ENCODE data around the gene PPIP5K2.
"Not testable (repeated sequence)": the region's sequence is repeated elsewhere in the genome, so short reads cannot be mapped to it uniquely, and the experiment has no call there.

PPIP5K2 gene

DNA sequence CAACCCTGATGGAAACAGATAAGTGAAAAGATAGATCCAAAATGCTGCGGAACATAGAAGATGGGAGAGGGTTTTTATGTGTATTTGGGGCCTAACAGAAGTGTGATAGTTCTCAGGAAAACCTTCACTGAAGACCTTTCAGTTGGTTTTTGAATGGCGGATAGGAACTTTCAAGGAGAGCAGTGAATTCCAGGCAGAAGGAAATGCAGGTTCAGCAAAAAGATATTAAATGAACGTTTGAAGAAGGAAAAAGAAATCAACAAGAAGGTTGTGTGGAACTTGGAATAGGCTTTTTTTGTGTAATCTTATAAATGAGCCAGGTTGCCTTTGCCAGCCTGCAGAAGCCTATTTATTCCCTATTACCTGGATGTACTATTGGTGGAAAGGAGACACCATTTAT lies 2.1 kb downstream of the PPIP5K2 start:
- DNase-seq (ENCODE audit: low spot score) = no peak

DNA sequence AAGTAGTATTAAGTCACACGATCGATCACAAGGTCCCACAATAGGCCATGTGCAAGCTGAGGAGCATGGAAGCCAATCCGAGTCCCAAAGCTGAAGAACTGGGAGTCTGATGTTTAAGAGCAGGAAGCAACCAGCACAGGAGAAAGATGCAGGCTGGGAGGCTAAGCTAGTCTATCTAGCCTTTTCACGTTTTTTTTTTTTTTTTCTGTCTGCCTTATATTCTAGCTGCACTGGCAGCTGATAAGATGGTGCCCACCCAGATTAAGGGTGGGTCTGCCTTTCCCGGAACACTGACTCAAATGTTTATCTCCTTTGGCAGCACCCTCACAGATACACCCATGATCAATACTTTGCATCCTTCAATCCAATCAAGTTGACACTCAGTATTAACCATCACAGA lies 6.5 kb downstream of the PPIP5K2 start:
- DNase-seq (ENCODE audit: low spot score) = no peak

DNA sequence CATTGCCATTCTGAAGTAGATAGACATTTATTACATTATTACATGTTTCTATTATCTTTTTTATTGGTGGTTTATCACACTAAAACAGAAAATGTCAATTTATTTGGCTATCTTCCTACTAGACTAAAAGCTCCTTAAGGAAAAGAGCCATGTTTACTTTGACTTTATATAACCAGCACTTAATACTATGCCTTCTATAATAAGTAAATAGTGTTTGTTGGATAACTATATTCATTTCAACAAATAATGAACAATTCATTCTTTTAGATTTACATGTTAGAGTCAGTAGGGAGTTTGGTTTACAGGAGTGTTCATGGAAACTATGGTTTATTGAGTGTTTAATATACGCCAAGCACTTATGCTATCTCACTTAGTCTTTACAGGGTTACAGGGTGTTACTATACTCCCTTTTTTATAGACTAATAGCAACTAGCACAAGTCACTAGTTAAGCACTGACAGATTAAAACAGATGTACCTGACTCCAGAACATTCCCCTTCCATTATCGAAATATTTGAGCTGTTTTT lies 7.3 kb downstream of the PPIP5K2 start:
- DNase-seq (ENCODE audit: low spot score) = no peak

DNA sequence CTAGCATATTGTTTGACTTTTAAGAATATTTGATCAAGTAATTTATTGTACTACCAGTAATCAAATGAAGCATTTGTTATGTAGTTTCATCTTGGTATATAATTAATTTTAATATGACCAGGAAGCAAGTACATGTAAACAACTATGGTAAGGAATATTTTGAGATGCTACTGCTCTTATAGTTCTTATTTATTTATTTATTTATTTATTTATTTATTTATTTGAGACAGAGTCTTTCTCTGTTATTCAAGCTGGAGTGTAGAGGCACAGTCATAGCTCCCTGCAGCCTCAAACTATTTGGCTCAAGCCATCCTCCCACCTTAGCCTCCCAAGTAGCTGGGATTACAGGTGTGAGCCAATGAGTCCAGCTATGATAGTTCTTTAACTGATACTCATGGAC lies 8.1 kb downstream of the PPIP5K2 start:
- DNase-seq (ENCODE audit: low spot score) = no peak

DNA sequence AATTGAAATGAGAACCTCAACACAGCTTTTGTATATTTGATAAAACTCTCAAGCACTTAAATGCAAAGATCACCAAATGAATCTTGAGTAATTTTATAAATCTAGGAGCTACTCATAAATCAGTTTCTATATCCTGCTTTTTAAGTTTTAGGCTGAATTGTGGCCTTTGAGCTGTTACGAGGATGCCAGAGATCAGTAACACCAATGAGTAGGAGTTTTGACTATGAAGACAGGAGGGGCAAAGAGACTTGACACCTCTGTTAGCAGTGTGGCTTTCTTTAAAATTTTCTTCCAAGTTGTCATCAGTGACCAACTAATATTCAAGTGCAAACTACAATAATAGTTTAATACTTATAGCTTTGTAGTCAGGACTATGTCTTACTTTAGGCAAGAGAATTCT lies 12.6 kb downstream of the PPIP5K2 start:
- DNase-seq (ENCODE audit: low spot score) = no peak

DNA sequence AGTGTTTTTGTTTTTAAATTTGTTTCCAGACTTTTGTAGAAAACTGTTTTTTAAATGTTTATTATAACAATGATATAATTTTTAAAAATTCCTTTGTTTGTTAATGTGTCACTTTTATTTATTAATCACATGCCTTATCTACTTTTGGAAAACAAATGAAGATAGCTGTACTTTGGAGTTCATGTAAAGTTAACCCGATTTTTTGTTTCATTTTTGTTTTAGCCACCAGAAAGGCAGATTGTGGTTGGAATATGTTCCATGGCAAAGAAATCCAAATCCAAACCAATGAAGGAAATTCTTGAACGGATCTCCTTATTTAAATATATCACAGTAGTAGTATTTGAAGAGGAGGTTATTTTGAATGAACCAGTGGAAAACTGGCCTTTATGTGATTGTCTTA lies 13.1 kb downstream of the PPIP5K2 start:
- DNase-seq (ENCODE audit: low spot score) = no peak

DNA sequence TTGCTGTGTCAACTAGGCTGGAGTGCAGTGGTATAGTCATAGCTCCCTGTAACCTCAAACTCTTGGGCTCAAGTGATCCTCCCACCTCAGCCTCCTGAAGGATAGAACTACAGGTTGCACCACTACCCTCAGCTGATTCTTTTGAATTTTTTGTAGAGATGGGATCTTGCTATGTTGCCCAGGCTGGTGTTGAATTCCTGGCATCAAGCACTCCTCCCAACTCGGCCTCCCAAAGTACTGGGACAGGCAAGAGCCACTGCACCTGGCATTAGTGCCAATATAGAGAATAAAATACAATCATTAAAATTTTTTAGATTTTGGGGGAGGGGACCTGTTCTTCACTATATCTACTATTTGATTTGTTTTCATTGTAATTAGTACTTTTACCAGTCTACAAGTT lies 15.4 kb downstream of the PPIP5K2 start:
- DNase-seq (ENCODE audit: low spot score) = no peak

DNA sequence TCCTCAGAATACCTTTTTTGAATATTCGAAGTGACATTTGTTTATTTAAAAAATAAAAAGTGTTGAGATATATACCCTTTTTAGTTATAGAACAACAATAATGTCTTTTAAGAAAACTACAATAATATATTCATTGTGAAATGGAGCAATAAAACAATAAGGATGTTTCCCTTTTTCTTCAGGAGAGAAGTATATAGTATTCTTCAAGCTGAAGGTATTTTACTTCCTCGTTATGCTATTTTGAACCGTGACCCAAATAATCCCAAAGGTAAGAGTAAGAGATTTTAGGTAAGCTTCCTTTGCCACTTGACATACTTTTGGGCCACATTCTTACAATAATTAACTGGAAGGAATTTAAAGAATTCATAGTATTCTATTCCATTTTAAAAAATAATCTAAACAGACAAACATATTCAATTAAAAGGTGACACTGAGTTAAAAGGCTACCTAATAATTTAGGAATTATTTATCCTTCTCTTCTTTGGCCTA lies 18.1 kb downstream of the PPIP5K2 start:
- no peak for DNase-seq (ENCODE audit: low spot score)

DNA sequence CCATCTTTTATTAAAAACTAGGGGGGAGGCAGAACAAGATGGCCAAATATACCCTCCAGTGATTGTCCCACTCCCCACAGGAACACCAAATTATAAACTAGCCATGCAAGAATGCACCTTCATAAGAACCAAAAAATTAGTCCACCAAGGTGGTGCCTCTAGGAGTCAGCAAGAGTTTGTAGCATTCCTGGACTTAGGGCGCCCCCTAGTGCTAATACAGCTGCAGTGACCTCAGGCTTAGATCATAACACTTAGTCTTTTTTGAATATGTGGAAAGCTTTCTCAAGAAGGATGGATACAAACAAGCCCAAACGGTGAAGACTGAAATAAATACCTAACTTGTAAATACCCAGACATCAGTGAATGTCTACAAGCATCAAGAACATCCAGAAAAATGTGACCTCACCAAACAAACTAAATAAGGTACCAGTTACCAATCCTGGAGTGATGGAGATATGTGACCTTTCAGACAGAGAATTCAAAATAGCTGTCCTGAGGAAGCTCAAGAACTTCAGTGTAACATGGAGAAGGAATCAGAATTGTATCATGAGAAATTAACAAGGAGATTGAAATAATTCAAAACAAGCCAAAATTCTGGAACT lies 19.3 kb downstream of the PPIP5K2 start:
- peak; percentile 68 for DNase-seq (ENCODE audit: low spot score)

DNA sequence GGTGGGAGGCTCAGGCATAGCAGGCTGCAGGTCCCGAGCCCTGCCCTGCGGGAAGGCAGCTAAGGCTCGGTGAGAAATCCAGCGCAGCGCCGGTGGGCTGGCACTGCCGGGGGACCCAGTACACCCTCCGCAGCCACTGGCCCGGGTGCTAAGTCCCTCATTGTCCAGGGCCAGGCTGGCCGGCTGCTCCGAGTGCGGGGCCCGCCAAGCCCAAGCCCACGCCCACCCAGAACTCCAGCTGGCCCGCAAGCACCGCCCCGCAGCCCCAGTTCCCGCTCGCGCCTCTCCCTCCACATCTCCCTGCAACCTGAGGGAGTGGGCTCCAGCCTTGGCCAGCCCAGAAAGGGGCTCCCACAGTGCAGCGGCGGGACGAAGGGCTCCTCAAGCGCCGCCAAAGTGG lies 22.0 kb downstream of the PPIP5K2 start:
- not testable (repeated sequence) for DNase-seq (ENCODE audit: low spot score)

DNA sequence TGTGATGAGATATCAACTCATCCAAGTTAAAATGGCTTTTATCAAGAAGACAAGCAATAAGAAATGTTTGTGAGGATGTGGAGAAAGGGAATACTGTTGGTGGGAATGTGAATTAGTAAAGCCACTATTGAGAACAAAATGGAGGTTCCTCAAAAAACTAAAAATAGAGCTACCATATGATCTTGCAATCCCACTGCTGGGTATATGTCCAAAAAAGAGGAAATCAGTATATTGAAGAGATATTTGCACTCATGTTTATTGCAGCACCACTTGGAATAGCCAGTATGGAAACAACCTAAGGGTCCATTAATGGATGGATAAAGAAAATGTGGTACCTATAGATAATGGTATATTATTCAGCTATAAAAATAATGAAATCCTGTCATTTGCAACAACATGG lies 25.1 kb downstream of the PPIP5K2 start:
- DNase-seq (ENCODE audit: low spot score) = no peak

DNA sequence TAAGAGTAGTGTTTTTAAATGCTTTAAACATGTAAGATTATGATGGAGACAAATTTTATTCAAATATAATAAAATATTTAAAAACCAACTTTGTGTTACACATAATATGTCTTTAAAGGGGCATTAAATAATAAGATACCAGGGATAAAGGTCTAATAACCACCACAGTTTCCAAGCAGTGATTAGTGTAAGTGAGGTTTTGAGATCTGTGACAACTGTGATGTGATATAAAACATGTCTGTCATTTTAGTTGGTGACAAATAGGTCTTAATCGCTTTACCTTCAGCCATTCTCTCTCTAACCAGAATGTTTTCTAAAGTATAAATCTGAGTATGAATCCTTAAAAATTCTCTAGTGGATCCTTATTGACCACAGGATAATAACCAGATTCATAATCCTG lies 28.1 kb downstream of the PPIP5K2 start:
- no peak for DNase-seq (ENCODE audit: low spot score)

DNA sequence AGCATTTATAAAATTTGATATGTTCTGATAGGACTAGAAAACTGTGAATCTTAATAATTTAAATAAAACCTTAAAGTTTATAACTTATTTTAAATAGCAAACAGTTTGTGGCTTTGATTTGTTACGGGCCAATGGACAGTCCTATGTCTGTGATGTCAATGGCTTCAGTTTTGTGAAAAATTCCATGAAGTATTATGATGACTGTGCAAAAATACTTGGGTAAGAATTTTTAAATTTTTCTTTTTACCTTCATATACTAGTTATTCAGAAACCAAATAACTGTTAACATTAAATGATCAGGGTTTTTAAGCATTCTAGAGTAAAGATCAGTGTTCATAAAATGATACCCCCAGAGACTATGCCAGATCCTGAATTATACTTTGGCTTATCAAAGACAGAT lies 31.1 kb downstream of the PPIP5K2 start:
- DNase-seq (ENCODE audit: low spot score) = no peak

DNA sequence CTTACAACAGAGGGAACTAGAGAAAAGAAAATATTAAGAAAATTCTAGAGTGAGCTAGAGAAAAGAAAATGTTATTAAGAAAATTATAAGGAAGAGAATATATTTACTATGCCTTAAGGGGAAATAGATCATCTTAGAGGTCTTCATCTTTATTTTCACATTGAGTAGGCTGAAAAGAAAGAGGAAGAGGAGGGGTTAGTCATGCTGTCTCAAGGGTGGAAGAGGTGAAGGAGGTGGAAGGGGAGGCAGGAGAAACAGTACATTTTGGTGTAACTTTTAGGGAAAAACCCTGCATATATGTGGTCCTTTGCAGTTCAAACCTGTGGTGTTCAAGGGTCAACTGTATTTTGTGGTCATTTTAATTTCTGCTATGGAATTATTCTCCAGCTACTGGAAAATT lies 46.6 kb downstream of the PPIP5K2 start:
- DNase-seq (ENCODE audit: low spot score) = no peak

DNA sequence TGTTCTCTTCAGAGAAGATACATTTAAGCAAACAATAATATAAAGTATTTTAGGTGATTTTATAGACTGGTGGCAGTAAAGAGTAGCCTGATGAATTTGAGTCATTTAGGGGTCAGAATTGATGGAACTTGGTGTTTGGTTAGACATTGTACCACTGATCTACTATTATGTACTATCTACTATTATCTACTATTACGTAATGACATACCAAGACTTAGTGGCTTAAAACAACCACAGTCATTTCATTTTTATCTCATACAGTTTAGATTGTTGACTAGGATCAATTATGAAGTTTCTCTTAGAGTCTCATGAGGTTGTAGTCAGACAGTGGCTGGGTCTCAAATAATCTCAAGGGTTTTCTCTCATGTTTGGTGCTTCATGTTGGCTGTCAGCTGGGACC lies 54.0 kb downstream of the PPIP5K2 start:
- DNase-seq (ENCODE audit: low spot score) = no peak

DNA sequence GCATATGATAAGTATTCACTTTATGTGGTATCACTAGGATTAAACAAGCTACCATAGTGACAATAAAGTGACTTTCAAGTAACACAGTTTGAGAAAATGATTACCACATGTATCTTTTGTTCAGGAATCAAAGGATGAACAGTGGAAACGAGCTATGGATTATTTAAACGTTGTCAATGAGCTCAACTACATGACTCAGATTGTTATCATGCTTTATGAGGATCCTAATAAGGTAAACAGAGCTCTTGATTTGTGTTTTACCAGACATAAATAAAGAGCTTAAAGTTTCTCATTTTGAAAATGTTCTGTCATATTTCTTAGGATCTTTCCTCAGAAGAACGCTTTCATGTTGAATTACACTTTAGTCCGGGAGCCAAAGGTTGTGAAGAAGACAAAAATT lies 57.4 kb downstream of the PPIP5K2 start:
- DNase-seq (ENCODE audit: low spot score) = no peak

DNA sequence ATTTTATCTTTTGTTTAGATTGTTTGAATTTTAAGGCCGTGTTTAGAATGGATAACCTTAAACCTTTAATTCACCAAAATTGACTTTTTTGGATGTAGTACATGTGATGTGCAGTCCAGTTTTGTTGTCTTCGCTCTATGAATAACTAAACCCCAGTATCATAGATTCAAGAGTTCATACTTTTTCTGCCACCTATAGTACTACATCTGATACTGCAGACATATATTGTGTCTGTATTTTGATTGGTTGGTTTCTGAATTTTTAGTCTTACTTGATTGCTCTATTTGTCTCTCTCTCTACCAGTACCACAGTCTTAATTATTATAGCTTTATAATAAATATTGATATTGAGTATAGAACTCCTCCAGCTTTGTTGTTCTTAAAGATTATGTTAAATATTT lies 58.1 kb downstream of the PPIP5K2 start:
- peak; percentile 10 for DNase-seq (ENCODE audit: low spot score)

DNA sequence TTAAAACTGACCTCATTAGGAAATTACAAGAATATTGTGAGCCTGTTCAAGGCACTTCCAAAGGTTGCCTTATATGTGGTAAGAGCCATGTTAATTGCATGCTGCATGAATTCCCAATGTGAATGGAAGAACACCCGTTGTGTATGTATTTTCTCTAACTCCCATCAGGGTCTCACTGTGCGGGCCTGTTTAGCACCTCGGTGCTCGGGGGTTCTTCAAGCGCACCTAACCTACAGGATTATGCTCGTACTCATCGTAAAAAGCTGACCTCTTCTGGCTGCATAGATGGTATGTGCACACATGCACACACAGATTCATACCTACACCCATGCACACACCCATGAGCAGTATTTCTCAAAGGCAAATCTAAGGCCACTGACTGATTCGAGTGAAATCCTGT lies 66.1 kb downstream of the PPIP5K2 start:
- DNase-seq (ENCODE audit: low spot score) = no peak

DNA sequence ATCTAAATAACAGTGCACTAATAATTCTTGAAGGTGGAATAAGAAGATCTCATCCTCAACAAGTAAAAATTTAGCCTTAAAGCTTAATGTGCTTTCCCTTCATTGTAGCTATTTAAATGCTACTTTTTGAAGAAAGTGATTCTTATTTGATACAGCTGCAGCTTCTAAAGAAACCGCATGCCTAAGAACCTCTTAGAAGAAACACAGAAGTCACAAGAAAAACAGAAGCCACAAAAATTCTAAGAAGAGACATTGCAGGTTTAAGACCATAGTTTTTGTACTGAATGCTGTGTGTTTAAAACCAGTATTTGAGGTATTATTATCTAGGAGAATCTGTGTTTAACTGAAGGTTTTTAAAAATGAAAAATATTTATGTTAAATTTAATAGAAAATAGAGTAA lies 68.3 kb downstream of the PPIP5K2 start:
- DNase-seq (ENCODE audit: low spot score) = no peak

DNA sequence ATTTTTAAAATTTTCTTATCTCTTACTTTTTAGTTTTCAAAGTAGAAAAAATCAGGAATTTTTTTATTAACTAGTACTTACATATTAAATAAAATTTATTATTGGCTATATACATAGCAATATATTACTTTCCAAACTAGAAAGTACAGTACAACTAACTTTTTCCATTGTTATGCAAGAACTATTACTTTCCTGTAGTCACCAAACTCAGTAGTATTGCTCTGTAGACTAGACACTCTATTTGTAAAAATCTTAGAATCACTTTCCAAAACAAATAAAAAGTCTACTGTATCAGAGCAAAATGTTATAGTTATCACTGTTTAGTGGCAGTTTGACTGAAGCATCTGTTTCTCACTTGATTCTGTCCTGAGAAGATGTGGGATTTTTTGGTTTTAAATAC lies 83.1 kb downstream of the PPIP5K2 start:
- no peak for DNase-seq (ENCODE audit: low spot score)

DNA sequence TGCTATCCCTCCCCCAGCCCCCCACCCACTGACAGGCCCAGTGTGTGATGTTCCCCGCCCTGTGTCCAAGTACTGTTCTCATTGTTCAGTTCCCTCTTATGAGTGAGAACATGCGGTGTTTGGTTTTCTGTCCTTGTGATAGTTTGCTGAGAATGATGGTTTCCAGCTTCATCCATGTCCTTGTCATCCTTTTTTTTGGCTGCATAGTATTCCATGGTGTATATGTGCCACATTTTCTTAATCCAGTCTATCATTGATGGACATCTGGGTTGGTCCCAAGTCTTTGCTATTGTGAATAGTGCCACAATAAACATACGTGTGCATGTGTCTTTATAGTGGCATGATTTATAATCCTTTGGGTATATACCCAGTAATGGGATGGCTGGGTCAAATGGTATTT lies 84.9 kb downstream of the PPIP5K2 start:
- DNase-seq (ENCODE audit: low spot score) = not testable (repeated sequence)

DNA sequence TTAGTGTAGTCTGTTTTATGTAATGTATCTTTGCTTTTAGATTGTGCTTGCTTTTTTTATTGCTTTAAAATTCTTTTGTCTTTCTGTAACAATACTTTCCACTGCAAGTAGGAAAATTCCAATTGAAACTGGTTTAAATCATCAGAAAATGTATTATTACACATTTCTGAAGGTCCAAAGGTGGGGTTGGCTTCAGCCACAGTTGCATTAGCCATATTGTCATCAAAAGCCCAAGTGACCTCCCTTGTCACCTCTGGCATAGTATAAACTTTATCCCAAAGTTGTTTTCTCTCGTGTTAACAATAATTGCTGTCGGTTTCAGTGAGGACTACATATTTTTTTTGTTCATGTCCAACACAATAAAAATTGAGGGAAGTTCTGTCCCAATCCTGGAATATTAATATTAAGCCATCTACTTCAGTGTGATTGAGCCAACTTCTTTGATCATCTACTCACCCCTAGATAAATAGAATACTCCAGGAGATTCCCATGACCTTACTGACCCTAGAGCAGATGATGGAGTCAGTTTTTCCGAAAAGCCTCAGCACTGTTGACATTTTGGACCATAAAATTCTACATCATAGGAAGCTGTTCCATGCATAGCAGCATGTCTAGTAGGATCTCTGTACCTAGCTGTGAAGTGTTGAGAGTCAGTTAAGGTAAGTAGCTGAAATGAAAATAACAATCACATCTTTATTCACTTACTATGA lies 86.0 kb downstream of the PPIP5K2 start:
- no peak for DNase-seq (ENCODE audit: low spot score)

DNA sequence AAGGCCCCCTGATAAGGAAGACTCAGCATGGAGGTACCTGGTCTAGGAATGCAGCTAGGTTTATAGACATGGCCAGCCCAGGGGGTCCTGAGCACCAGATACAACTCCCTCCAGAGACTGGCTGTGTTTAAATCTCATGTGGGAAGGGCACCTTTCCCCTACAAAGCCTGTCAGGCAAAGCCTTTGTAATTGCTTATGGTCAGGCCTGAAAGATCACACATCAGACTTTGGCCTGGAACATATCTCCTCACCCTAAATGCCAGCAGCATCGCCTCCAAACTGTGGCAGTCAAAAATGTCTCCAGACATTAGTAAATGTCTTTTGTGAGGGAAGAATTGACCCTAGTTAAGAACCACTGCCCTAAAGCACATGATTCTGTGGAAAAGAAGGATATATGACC lies 86.9 kb downstream of the PPIP5K2 start:
- DNase-seq (ENCODE audit: low spot score) = no peak

DNA sequence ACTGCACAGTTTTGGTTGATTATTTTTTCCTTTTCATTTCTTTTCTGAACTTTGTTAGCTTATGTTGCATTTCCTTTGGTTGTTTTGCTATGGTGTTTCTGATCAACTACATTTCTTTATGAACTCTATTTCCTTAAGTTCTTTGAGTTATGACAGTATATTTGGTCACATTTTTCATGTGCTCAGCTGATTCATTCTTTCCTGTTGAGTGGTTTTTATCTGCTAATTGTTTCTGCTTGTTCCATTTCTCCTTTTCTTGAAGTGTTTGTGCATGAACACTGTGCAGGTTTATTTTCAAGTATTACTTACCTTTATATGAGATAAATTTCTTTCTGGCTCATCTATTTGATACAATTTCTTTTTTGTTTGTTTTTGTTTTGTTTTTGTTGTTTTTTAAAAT lies 87.6 kb downstream of the PPIP5K2 start:
- no peak for DNase-seq (ENCODE audit: low spot score)
